GM21576 (cell line): ENCODE results near the gene RNF123.

Experiments
- ATAC-seq: cut with Tn5 transposase; IDR thresholded peaks from one replicate; pipeline ENCODE4 v1.9.1; 2021; ENCODE audit warnings: mild to moderate bottlenecking, moderate library complexity; ENCODE audit not compliant: unreplicated experiment

Gene RNF123

GRCh38 chr3:49717211-49717958, 28.0 kb downstream of the RNF123 start:
- no peak for ATAC-seq

- ATAC-seq = no peak
Observed at GRCh38 chr3:49717959-49718857, 28.9 kb downstream of the RNF123 start.

- no peak for ATAC-seq
Observed at GRCh38 chr3:49718858-49719213, 29.5 kb downstream of the RNF123 start.

GRCh38 chr3:49719214-49719884, 30.0 kb downstream of the RNF123 start, which contains the start of gene AMIGO3:
TSS of gene AMIGO3 (minus strand) at chr3:49719684. CDS start at chr3:49719465, 219 bp downstream.
- ATAC-seq = peak; percentile 45

- ATAC-seq = no peak
Observed at GRCh38 chr3:49720855-49721595, 31.7 kb downstream of the RNF123 start.

- ATAC-seq = no peak
Observed at GRCh38 chr3:49721596-49721895, 32.2 kb downstream of the RNF123 start.

- ATAC-seq = no peak
Observed at GRCh38 chr3:49721896-49722781, 32.8 kb downstream of the RNF123 start.

- no peak for ATAC-seq
Observed at GRCh38 chr3:49722896-49723295, 33.5 kb downstream of the RNF123 start.

GRCh38 chr3:49723296-49723627, 33.9 kb downstream of the RNF123 start:
- no peak for ATAC-seq

GRCh38 chr3:49723628-49724551, 34.5 kb downstream of the RNF123 start, which contains the start of gene GMPPB:
TSS of gene GMPPB (minus strand) at chr3:49723951. CDS start at chr3:49723726, 225 bp downstream.
- peak; percentile 71 for ATAC-seq

GRCh38 chr3:49724586-49724985, 35.2 kb downstream of the RNF123 start:
- ATAC-seq = no peak

GRCh38 chr3:49725906-49726681, 36.7 kb downstream of the RNF123 start:
- ATAC-seq = no peak

- ATAC-seq = no peak
Observed at GRCh38 chr3:49727154-49727923, 38.0 kb downstream of the RNF123 start.

GRCh38 chr3:49727924-49728361, 38.6 kb downstream of the RNF123 start:
- no peak for ATAC-seq

- no peak for ATAC-seq
Observed at GRCh38 chr3:49729966-49730609, 40.7 kb downstream of the RNF123 start.

GRCh38 chr3:49732597-49732996, 43.2 kb downstream of the RNF123 start:
- ATAC-seq = no peak

- no peak for ATAC-seq
Observed at GRCh38 chr3:49733551-49733950, 44.2 kb downstream of the RNF123 start.
